Prostate gland (tissue), 2 donors: ENCODE data around the gene UROS. TPM values are rescaled to one million over a fixed set of nuclear protein-coding genes. Genes with fewer than 3 reads are reported as not detected.

Experiments
- DNase-seq: peaks from one replicate; pipeline ENCODE4 v3.0.0-alpha.2; 2019; ENCODE audit warnings: low spot score
- H3K27ac ChIP-seq, 2 donors: fragments of 200-600 bp; sonication (generic); 2 replicates each; pipeline ENCODE4 v1.5.1; 2017 to 2019
- H3K27me3 ChIP-seq: fragments of 200-600 bp; sonication (generic); replicated peaks from 2 replicates; pipeline ENCODE4 v1.5.1; 2019; ENCODE audit not compliant: insufficient read depth
- H3K36me3 ChIP-seq, 2 donors: fragments of 200-600 bp; sonication (generic); 1 replicate in 1 of 2; 2 replicates in 1 of 2; pipeline versions ENCODE4 v1.5.1 to v1.8.1; 2017 to 2019
- H3K4me1 ChIP-seq: fragments of 200-600 bp; sonication (generic); replicated peaks from 2 replicates; pipeline ENCODE4 v1.5.1; 2019
- H3K4me3 ChIP-seq, 2 donors: fragments of 200-600 bp; sonication (generic); 2 replicates each; pipeline ENCODE4 v1.5.1; 2017 to 2019
- H3K9me3 ChIP-seq: fragments of 200-600 bp; sonication (generic); 2 replicates; pipeline ENCODE4 v1.5.1; 2017
- CTCF ChIP-seq, 4 experiments: fragments of 200-600 bp in 2 of 4; fragments of 450-650 bp in 2 of 4; sonication (generic) in 2 of 4; IDR thresholded peaks; 1 replicate in 3 of 4; 2 replicates in 1 of 4; pipeline ENCODE4 v1.5.1; 2016 to 2019; ENCODE audit warnings: antibody characterized with exemption in 4 of 4, mild to moderate bottlenecking in 2 of 4, moderate library complexity in 2 of 4
- POLR2A ChIP-seq: fragments of 450-650 bp; IDR thresholded peaks from one replicate; pipeline ENCODE4 v1.6.1; 2016; ENCODE audit warnings: antibody characterized with exemption, mild to moderate bottlenecking
- POLR2AphosphoS5 ChIP-seq: sonication (generic); formaldehyde crosslinking; IDR thresholded peaks from one replicate; pipeline ENCODE4 v1.6.1; 2017; ENCODE audit warnings: antibody characterized with exemption
- WGBS: methylation state at CpG from one replicate; pipeline ENCODE4 v1.1.5; 2018; 5-methylcytosine and 5-hydroxymethylcytosine counted together
- intact Hi-C: fragments of 100-400 bp; cut with DNase I; formaldehyde crosslinking; loops from one replicate; pipeline ENCODE4 v1.14.2; 2022
- microRNA counts, 2 donors: library from miRNA; unstranded; fragments of <30 nt; microRNA quantifications; one replicate each; lab custom pipeline; 2016 to 2017
- microRNA-seq: library from miRNA; unstranded; fragments of <30 nt; microRNA quantifications from one replicate; pipeline ENCODE4, GENCODE V29; 2016
- small RNA-seq, 2 donors: library from RNA; depleted of rRNA; stranded (forward); fragments of <200 nt; gene quantifications; one replicate each; pipeline ENCODE3, GENCODE V24; 2016
- total RNA-seq, 2 donors: library from RNA; depleted of rRNA; stranded (reverse); fragments of >200 nt; gene quantifications; one replicate each; pipeline ENCODE4 v1.1.0, GENCODE V29; 2016

UROS gene
- total RNA-seq, 2 donors from 2014 or later, result 45.0 to 49.0 TPM

GRCh38 chr10:125756196-125756595 lies 66.9 kb downstream of the UROS start:
- WGBS, result 33% methylated on average over 5 of the region's 5 CpGs

DNA sequence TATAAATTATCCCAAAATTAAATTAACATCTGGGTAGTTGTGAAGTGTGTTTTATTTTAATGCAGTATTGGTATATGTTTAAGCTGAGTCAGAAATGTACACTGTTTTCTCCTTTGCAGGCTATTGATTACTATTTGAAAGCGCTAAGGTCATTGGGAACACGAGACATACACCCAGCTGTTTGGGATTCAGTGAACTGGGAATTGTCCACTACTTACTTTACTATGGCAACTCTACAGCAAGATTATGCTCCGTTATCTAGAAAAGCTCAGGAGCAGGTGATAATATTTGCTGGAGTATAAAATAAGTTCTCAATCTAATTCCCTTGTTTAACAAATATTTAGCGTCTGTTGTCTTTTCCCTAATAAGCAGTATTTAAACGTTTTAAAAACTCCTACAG lies 75.6 kb downstream of the UROS start:
- intact Hi-C loops, result no loop called here
- H3K4me3 ChIP-seq, result no peak overlapping the region
- WGBS, result 94% methylated on average over 5 of the region's 5 CpGs
- no peaks in the 10 kb centered on the region for H3K4me1 ChIP-seq
- TF ChIP-seq POLR2AphosphoS5 (no peak), CTCF (IDR thresholded peaks at IDR 0.05) (no peak), POLR2A (no peak)
- no peak for DNase-seq
- no peak overlapping the region for H3K27ac ChIP-seq
- H3K9me3 ChIP-seq, result no peaks in the 10 kb centered on the region
- H3K27me3 ChIP-seq, result no peaks in the 10 kb centered on the region
- H3K36me3 ChIP-seq, result no peaks in the 10 kb centered on the region

More at GRCh38 chr10:125756196-125756595, 66.9 kb downstream of the UROS start:
- Histone ChIP-seq H3K4me3 (no peak overlapping the region), H3K36me3 (no peaks in the 10 kb centered on the region), H3K9me3 (no peaks in the 10 kb centered on the region), H3K27ac (peak overlapping the region in 1 of 2 donors; percentile 20), H3K27me3 (no peaks in the 10 kb centered on the region), H3K4me1 (no peaks in the 10 kb centered on the region)
- peak; percentile 20 for DNase-seq
- TF ChIP-seq CTCF (IDR thresholded peaks at IDR 0.05) (no peak), POLR2AphosphoS5 (peak; percentile 85)
- intact Hi-C loops, result no loop called here

- peaks cover 4% of the 10 kb centered on the region in 2 donors for H3K36me3 ChIP-seq
- H3K27ac ChIP-seq, result no peak overlapping the region
- no peak for TF ChIP-seq CTCF (IDR thresholded peaks at IDR 0.05)
- no peak for TF ChIP-seq POLR2A
- TF ChIP-seq POLR2AphosphoS5, result no peak
- no peak for DNase-seq
- intact Hi-C loops, result no loop called here
- H3K27me3 ChIP-seq, result no peaks in the 10 kb centered on the region
- no peak overlapping the region for H3K4me3 ChIP-seq
- WGBS, result 92% methylated on average over 2 of the region's 2 CpGs
- no peaks in the 10 kb centered on the region for H3K9me3 ChIP-seq
- H3K4me1 ChIP-seq, result no peaks in the 10 kb centered on the region
Observed at GRCh38 chr10:125744909-125745308, 78.1 kb downstream of the UROS start.

- no peaks in the 10 kb centered on the region for H3K9me3 ChIP-seq
- DNase-seq, result no peak
- peaks cover 5 to 14% of the 10 kb centered on the region in 2 donors for H3K36me3 ChIP-seq
Observed at GRCh38 chr10:125742465-125742864, 80.6 kb downstream of the UROS start.

DNA sequence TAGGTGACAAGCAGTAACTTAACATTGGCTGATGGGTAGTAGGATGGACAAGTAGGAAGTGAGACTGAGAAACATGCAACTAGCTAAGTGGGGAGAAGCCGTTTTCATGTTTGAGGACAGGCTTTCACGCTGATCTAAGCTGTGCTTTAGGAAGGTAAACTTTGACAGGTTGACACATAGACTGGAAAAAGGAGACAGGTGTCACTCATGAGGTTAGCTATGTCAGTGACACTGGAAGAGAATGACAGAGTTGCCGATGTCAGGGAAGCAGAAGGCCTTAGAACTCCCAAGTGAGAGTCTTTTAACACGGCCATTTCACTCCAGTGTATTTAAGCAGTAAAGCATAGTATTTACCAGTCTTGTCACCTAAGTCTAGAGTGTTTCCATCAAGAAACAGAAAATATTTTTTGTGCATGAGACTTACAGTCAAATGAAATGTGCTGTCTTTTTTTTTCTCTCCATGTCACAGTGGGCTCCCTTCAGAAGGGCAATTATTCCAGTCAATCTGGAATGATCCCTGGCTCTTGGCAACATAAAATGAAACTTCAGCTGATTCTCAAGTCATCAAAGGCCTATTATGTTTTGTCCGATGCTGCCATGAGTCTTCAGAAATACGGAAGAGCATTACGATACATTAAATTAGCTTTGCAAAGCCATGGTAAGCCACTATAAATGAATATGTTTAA lies 82.9 kb downstream of the UROS start:
- Histone ChIP-seq H3K9me3 (no peaks in the 10 kb centered on the region), H3K27ac (no peak overlapping the region), H3K27me3 (no peaks in the 10 kb centered on the region), H3K4me3 (no peak overlapping the region), H3K4me1 (no peaks in the 10 kb centered on the region), H3K36me3 (peaks cover 5 to 14% of the 10 kb centered on the region in 2 donors)
- WGBS, result 89% methylated on average over 7 of the region's 7 CpGs
- no peak for DNase-seq
- intact Hi-C loops, result no loop called here
- TF ChIP-seq POLR2AphosphoS5 (no peak), CTCF (IDR thresholded peaks at IDR 0.05) (no peak), POLR2A (no peak)

More at GRCh38 chr10:125742465-125742864, 80.6 kb downstream of the UROS start:
- no peaks in the 10 kb centered on the region for H3K4me1 ChIP-seq
- no peak for TF ChIP-seq POLR2A
- WGBS, result 46% methylated on average over 2 of the region's 2 CpGs
- no peak overlapping the region for H3K27ac ChIP-seq
- no peak overlapping the region for H3K4me3 ChIP-seq
- no peaks in the 10 kb centered on the region for H3K27me3 ChIP-seq
- intact Hi-C loops, result no loop called here

MicroRNA genes within 50 kb of the gene (microRNA counts, 767-probe panel; counts per million panel counts)
- microRNA hsa-miR-4484 (lab: Ali Mortazavi, UCI), result 0 to 431 counts per million in 2 donors

Small RNA genes within 50 kb of the gene (microRNA-seq; reads per million reads assigned to microRNA genes)
- not detected for gene MIR4484

Small RNA genes within 50 kb of the gene (small RNA-seq; reads per million reads assigned to genes)
- gene MIR4484, result 0 reads per million in 2 donors
- gene RF00017, result 0 reads per million in 2 donors

Other genes with a start within 250 kb of the UROS start
- not detected for gene TEX36, start 140.1 kb downstream of the UROS start, total RNA-seq
- 10 to 100 TPM; 18.9 to 49.6 TPM for gene EDRF1, start 103.5 kb downstream of the UROS start, total RNA-seq
- gene MMP21, start 47.4 kb downstream of the UROS start, total RNA-seq, result not detected
- gene BCCIP, start 288 bp upstream of the UROS start, total RNA-seq, result 10 to 100 TPM; 38.9 to 43.4 TPM
- 10 to 100 TPM; 39.3 to 53.5 TPM for gene DHX32, start 58.0 kb upstream of the UROS start, total RNA-seq
- gene FANK1, start 73.3 kb upstream of the UROS start, total RNA-seq, result 1 to 10 TPM; 2.6 to 7.9 TPM